Suprapubic skin (tissue), 3 donors: ENCODE measurements around the gene RALGAPA2.

Experiments
- CTCF ChIP-seq, 2 donors: fragments of 200-600 bp in 1 of 2; fragments of 450-650 bp in 1 of 2; sonication (generic) in 1 of 2; IDR thresholded peaks; one replicate each; pipeline ENCODE4 v1.5.1; 2016 to 2019; ENCODE audit warnings: antibody characterized with exemption in 2 of 2, mild to moderate bottlenecking in 1 of 2, moderate library complexity in 1 of 2
- POLR2A ChIP-seq, 2 donors: fragments of 450-650 bp; IDR thresholded peaks; one replicate each; pipeline ENCODE4 v1.6.1; 2017; ENCODE audit warnings: antibody characterized with exemption in 2 of 2, mild to moderate bottlenecking in 2 of 2, moderate library complexity in 2 of 2

DNA sequence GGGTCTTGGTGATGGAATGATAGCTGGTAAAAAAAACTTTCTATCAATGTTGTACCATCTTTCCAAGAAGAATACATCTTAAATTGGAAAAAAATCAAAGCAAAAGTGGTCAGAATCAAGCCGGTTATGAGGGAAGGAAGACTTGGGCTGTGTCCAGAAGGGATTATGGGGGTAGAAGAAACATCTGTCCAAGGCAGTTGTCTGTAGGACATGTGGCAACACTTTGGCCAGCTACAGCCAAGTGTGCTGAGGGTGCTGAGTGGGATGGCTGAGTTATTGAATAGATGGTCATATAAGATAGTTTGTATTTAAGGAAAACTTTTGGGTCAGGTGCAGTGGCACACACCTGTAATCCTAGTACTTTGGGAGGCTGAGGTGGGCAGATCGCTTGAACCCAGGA is 306.1 kb downstream of the RALGAPA2 start:
- TF ChIP-seq CTCF (IDR thresholded peaks at IDR 0.05): no peak
- TF ChIP-seq POLR2A (IDR thresholded peaks at IDR 0.05): no peak
